Measurements from ENCODE around the gene DHX16.

GRCh38 chr6:30689022-30689865, 16.4 kb upstream of the DHX16 start:
- TF ChIP-seq CTCF (IDR thresholded peaks at IDR 0.05) (no peak), POLR2A (IDR thresholded peaks at IDR 0.05) (no peak)

Data from lower leg skin (tissue), 3 donors.